Prostate gland (tissue), 2 donors: ENCODE measurements around the gene NTM. TPM values are rescaled to one million over a fixed set of nuclear protein-coding genes. Genes with fewer than 3 reads are reported as not detected.

Source experiments
- DNase-seq: peaks from one replicate; pipeline ENCODE4 v3.0.0-alpha.2; 2019; ENCODE audit warnings: low spot score
- H3K27ac ChIP-seq, 2 donors: fragments of 200-600 bp; sonication (generic); 2 replicates each; pipeline ENCODE4 v1.5.1; 2017 to 2019
- H3K27me3 ChIP-seq: fragments of 200-600 bp; sonication (generic); replicated peaks from 2 replicates; pipeline ENCODE4 v1.5.1; 2019; ENCODE audit not compliant: insufficient read depth
- H3K36me3 ChIP-seq, 2 donors: fragments of 200-600 bp; sonication (generic); 1 replicate in 1 of 2; 2 replicates in 1 of 2; pipeline versions ENCODE4 v1.5.1 to v1.8.1; 2017 to 2019
- H3K4me1 ChIP-seq: fragments of 200-600 bp; sonication (generic); replicated peaks from 2 replicates; pipeline ENCODE4 v1.5.1; 2019
- H3K4me3 ChIP-seq, 2 donors: fragments of 200-600 bp; sonication (generic); 2 replicates each; pipeline ENCODE4 v1.5.1; 2017 to 2019
- H3K9me3 ChIP-seq: fragments of 200-600 bp; sonication (generic); 2 replicates; pipeline ENCODE4 v1.5.1; 2017
- POLR2A ChIP-seq: fragments of 450-650 bp; IDR thresholded peaks from one replicate; pipeline ENCODE4 v1.6.1; 2016; ENCODE audit warnings: antibody characterized with exemption, mild to moderate bottlenecking
- POLR2AphosphoS5 ChIP-seq: sonication (generic); formaldehyde crosslinking; IDR thresholded peaks from one replicate; pipeline ENCODE4 v1.6.1; 2017; ENCODE audit warnings: antibody characterized with exemption
- WGBS: methylation state at CpG from one replicate; pipeline ENCODE4 v1.1.5; 2018; 5-methylcytosine and 5-hydroxymethylcytosine counted together
- intact Hi-C: fragments of 100-400 bp; cut with DNase I; formaldehyde crosslinking; loops from one replicate; pipeline ENCODE4 v1.14.2; 2022
- total RNA-seq, 2 donors: library from RNA; depleted of rRNA; stranded (reverse); fragments of >200 nt; gene quantifications; one replicate each; pipeline ENCODE4 v1.1.0, GENCODE V29; 2016
- TF ChIP-seq, protein P1 (sequence below), 4 experiments: fragments of 200-600 bp in 2 of 4; fragments of 450-650 bp in 2 of 4; sonication (generic) in 2 of 4; IDR thresholded peaks; 1 replicate in 3 of 4; 2 replicates in 1 of 4; pipeline ENCODE4 v1.5.1; 2016 to 2019; ENCODE audit warnings: antibody characterized with exemption in 4 of 4, mild to moderate bottlenecking in 2 of 4, moderate library complexity in 2 of 4

NTM gene
- total RNA-seq, 2 donors from 2014 or later = 7.4 TPM; not detected in 1

DNA sequence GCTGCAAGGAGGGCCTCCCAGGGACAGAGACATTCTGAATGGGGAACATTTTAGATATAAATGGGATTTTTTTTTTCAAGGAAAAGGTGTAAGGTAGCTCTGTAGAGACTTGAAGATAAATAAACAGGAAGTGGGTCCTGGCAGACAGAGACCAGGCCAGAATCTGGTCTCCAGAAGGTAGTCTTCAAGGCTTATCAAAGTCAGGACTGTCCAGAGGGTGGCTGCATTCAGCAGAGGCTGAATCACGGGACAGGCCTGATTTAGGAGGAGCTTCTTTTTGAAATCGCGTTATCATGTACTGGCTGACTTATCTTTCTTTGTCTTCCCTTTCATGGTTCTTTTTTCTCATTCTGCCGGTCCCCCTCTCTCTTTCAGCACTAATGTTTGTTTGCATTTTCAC is 542.9 kb downstream of the NTM start:
- Histone ChIP-seq H3K27ac (no peak overlapping the region), H3K4me1 (no peaks in the 10 kb centered on the region), H3K36me3 (no peaks in the 10 kb centered on the region), H3K9me3 (no peaks in the 10 kb centered on the region), H3K27me3 (peaks cover 6% of the 10 kb centered on the region), H3K4me3 (no peak overlapping the region)
- no peak for TF ChIP-seq POLR2A
- no peak for TF ChIP-seq POLR2AphosphoS5
- TF ChIP-seq, protein P1, sequence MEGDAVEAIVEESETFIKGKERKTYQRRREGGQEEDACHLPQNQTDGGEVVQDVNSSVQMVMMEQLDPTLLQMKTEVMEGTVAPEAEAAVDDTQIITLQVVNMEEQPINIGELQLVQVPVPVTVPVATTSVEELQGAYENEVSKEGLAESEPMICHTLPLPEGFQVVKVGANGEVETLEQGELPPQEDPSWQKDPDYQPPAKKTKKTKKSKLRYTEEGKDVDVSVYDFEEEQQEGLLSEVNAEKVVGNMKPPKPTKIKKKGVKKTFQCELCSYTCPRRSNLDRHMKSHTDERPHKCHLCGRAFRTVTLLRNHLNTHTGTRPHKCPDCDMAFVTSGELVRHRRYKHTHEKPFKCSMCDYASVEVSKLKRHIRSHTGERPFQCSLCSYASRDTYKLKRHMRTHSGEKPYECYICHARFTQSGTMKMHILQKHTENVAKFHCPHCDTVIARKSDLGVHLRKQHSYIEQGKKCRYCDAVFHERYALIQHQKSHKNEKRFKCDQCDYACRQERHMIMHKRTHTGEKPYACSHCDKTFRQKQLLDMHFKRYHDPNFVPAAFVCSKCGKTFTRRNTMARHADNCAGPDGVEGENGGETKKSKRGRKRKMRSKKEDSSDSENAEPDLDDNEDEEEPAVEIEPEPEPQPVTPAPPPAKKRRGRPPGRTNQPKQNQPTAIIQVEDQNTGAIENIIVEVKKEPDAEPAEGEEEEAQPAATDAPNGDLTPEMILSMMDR (IDR thresholded peaks at IDR 0.05) = no peak
- intact Hi-C loops = no loop called here
- 95% methylated on average over 4 of the region's 4 CpGs for WGBS
- no peak for DNase-seq

DNA sequence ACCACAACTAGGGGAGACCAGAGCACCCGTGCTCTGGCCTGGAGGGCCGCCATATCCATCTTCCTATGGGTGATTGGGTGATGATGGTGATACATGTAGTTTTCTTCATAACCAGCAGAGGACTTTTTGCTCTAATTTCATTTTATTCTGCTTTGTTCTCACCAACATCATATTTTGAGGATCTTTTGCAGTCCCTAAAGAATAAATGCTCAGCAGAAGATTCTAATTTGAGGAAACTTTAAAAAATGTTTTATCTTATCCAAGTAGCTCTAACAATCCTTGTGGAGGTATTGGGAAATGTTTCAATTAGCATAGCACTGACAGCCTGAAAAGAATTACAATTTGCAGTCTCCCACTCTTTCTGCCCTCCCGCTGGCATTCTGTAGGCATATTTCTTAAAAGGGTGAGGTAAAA is 544.0 kb downstream of the NTM start:
- Histone ChIP-seq H3K9me3 (no peaks in the 10 kb centered on the region), H3K27ac (no peak overlapping the region), H3K4me3 (no peak overlapping the region), H3K27me3 (peaks cover 6% of the 10 kb centered on the region), H3K36me3 (no peaks in the 10 kb centered on the region), H3K4me1 (no peaks in the 10 kb centered on the region)
- DNase-seq = no peak
- intact Hi-C loops = no loop called here
- 74% methylated on average over 3 of the region's 3 CpGs for WGBS
- no peak for TF ChIP-seq POLR2A

DNA sequence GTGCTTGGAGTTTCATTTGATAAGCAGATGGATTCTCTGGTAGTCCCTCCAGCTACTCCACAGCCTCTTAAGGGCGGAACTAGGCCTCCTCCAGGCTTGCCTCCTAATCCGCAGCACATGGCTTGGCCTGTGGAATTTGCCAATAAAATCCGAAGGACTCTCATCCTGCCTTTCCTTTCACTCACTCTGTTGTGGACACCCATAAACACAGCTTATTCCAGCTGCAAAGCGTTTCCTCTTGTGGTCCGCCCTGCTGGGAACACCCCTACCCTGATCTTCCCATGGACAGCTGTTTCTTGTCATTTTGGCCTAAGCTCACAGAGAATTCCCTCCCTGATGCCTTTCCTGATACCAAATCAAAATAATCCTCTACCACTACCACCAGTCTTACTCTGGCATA is 546.2 kb downstream of the NTM start:
- no peaks in the 10 kb centered on the region for H3K36me3 ChIP-seq
- no peak overlapping the region for H3K4me3 ChIP-seq
- peaks cover 6% of the 10 kb centered on the region for H3K27me3 ChIP-seq
- TF ChIP-seq POLR2A = no peak
- TF ChIP-seq, protein P1 (IDR thresholded peaks at IDR 0.05) = no peak
- TF ChIP-seq POLR2AphosphoS5 = no peak
- intact Hi-C loops = no loop called here
- no peak overlapping the region for H3K27ac ChIP-seq
- H3K4me1 ChIP-seq = no peaks in the 10 kb centered on the region
- DNase-seq = no peak
- no peaks in the 10 kb centered on the region for H3K9me3 ChIP-seq
- 76% methylated on average over 5 of the region's 5 CpGs for WGBS

DNA sequence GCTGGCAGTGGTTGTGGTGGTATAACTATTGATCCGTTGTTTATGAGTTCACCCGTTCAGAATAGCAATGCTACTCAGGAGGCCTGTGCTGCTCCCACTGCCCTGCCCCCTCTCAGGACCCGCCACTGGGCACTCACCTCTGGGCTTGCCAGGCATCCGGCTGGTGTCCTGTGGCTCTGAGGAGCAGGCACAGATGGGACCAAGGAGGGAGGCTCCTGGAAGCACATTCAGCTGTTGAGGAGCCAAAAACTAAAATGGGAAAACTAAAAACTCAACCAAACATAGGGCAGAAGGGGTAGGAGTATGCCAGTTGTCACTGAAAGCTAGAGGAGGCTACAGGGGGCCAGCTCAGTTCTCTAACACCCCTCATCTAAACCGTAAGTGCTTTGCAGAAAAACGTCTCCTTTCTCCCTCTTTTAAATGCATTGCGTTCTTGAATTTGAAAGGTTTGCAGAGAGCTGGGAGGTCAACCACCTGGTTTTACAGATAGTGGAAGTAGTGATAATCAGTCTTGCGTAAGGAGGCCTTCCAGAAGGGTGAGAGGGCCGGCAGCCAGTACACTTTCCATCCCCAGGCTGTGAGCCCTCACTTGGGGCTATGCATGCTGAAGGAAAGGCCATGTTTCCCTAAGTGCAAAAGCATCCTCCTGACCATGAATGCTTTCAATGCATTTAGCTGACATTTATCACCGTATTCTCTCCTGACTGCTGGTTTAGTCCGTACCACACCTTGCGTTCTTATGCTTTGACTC is 547.4 kb downstream of the NTM start:
- TF ChIP-seq POLR2A = no peak
- TF ChIP-seq POLR2AphosphoS5 = no peak
- TF ChIP-seq, protein P1 (IDR thresholded peaks at IDR 0.05) = no peak
- Histone ChIP-seq H3K4me3 (no peak overlapping the region), H3K36me3 (no peaks in the 10 kb centered on the region), H3K27ac (no peak overlapping the region), H3K4me1 (no peaks in the 10 kb centered on the region), H3K9me3 (no peaks in the 10 kb centered on the region), H3K27me3 (peaks cover 4% of the 10 kb centered on the region)
- 88% methylated on average over 12 of the region's 12 CpGs for WGBS
- intact Hi-C loops = no loop called here
- DNase-seq = no peak

DNA sequence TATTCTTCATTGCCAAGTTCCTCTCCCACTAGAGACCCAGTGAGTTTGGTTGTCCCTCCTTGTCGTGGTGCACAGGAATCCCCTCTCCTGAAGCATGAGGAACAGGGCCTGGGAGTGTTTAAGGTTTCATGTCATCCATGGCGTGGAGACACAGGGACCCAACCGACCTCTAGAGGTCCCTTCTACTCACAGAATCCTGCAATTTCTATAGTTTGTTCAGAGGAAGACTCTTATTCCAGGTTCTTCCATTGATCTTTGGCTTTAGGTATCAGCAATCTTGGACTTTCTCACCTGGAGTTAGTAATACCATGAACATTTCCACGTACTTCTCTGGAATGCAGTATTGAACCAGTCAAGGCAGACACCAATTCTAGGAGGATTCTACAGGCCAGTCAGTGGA is 548.2 kb downstream of the NTM start:
- Histone ChIP-seq H3K9me3 (no peaks in the 10 kb centered on the region), H3K4me1 (no peaks in the 10 kb centered on the region), H3K27ac (no peak overlapping the region), H3K36me3 (no peaks in the 10 kb centered on the region), H3K27me3 (no peaks in the 10 kb centered on the region), H3K4me3 (no peak overlapping the region)
- TF ChIP-seq POLR2AphosphoS5 = no peak
- TF ChIP-seq, protein P1 (IDR thresholded peaks at IDR 0.05) = no peak
- TF ChIP-seq POLR2A = no peak
- intact Hi-C loops = no loop called here
- DNase-seq = no peak
- WGBS = 80% methylated on average over 4 of the region's 4 CpGs
